Gastroesophageal sphincter (tissue), 3 donors: ENCODE results near the gene NEK2.

ENCODE experiments used
- CTCF ChIP-seq, 4 experiments: fragments of 200-600 bp in 2 of 4; fragments of 450-650 bp in 2 of 4; sonication (generic) in 1 of 4; IDR thresholded peaks; one replicate each; pipeline ENCODE4 v1.5.1; 2017 to 2019; ENCODE audit warnings: antibody characterized with exemption in 4 of 4, mild to moderate bottlenecking in 2 of 4, moderate library complexity in 2 of 4
- POLR2A ChIP-seq, 2 donors: fragments of 450-650 bp; IDR thresholded peaks; one replicate each; pipeline ENCODE4 v1.6.1; 2017; ENCODE audit warnings: antibody characterized with exemption in 2 of 2, mild to moderate bottlenecking in 2 of 2, moderate library complexity in 1 of 2

GRCh38 chr1:211724687-211725196, 49.3 kb upstream of the NEK2 start:
- TF ChIP-seq CTCF (IDR thresholded peaks at IDR 0.05) (no peak), POLR2A (IDR thresholded peaks at IDR 0.05) (no peak)
